GM19455 (cell line): ENCODE measurements around the gene TPSD1.
"Not testable (repeated sequence)": the region's sequence is repeated elsewhere in the genome, so short reads cannot be mapped to it uniquely, and the experiment has no call there.

Experiments used
- ATAC-seq: cut with Tn5 transposase; IDR thresholded peaks from one replicate; pipeline ENCODE4 v1.9.1; 2021; ENCODE audit not compliant: unreplicated experiment

TPSD1 gene

GRCh38 chr16:1279945-1280589 lies 24.2 kb downstream of the TPSD1 start:
- no peak for ATAC-seq

GRCh38 chr16:1280783-1281182 lies 24.9 kb downstream of the TPSD1 start:
- ATAC-seq: no peak

- ATAC-seq: no peak
Measured at GRCh38 chr16:1281517-1281916, 25.6 kb downstream of the TPSD1 start.

GRCh38 chr16:1282324-1282973 lies 26.6 kb downstream of the TPSD1 start:
- ATAC-seq: no peak

GRCh38 chr16:1283296-1283695 lies 27.4 kb downstream of the TPSD1 start:
- ATAC-seq: no peak

- no peak for ATAC-seq
Measured at GRCh38 chr16:1283996-1284616, 28.2 kb downstream of the TPSD1 start.

GRCh38 chr16:1285669-1286512 lies 30.0 kb downstream of the TPSD1 start:
- ATAC-seq: no peak

- ATAC-seq: no peak
Measured at GRCh38 chr16:1286513-1287094, 30.7 kb downstream of the TPSD1 start.

- ATAC-seq: no peak
Measured at GRCh38 chr16:1287982-1288670, 32.3 kb downstream of the TPSD1 start.

GRCh38 chr16:1288813-1289476 lies 33.1 kb downstream of the TPSD1 start:
- ATAC-seq: no peak

- ATAC-seq: no peak
Measured at GRCh38 chr16:1289477-1289866, 33.6 kb downstream of the TPSD1 start.

GRCh38 chr16:1290063-1290501 lies 34.2 kb downstream of the TPSD1 start:
- ATAC-seq: no peak

GRCh38 chr16:1290860-1291575 lies 35.1 kb downstream of the TPSD1 start:
- no peak for ATAC-seq

- no peak for ATAC-seq
Measured at GRCh38 chr16:1291576-1291974, 35.7 kb downstream of the TPSD1 start.

GRCh38 chr16:1292208-1292607 lies 36.3 kb downstream of the TPSD1 start:
- not testable (repeated sequence) for ATAC-seq

- ATAC-seq: not testable (repeated sequence)
Measured at GRCh38 chr16:1292808-1293207, 36.9 kb downstream of the TPSD1 start.

- ATAC-seq: no peak
Measured at GRCh38 chr16:1293921-1294656, 38.2 kb downstream of the TPSD1 start.

- ATAC-seq: no peak
Measured at GRCh38 chr16:1295465-1295864, 39.6 kb downstream of the TPSD1 start.

- ATAC-seq: not testable (repeated sequence)
Measured at GRCh38 chr16:1296688-1297017, 40.8 kb downstream of the TPSD1 start.
